GM18508 (cell line): ENCODE results near the gene CD24.
"Not testable (repeated sequence)": the region's sequence is repeated elsewhere in the genome, so short reads cannot be mapped to it uniquely, and the experiment has no call there.

Experiments used
- ATAC-seq: cut with Tn5 transposase; IDR thresholded peaks from one replicate; pipeline ENCODE4 v1.9.1; 2021; ENCODE audit warnings: moderate number of reproducible peaks; ENCODE audit not compliant: insufficient read depth, unreplicated experiment

CD24 gene

GRCh38 chr6:106974336-106974998 is at the start of gene CD24:
Gene CD24 (minus strand): TSS chr6:106974729. CDS start chr6:106974646, 83 bp downstream.
- no peak for ATAC-seq

GRCh38 chr6:107021446-107022185 is 47.1 kb upstream of the CD24 start:
- ATAC-seq, result no peak

- ATAC-seq, result no peak
Measured at GRCh38 chr6:107020239-107020638, 45.7 kb upstream of the CD24 start.

GRCh38 chr6:107019628-107020027 is 45.1 kb upstream of the CD24 start:
- not testable (repeated sequence) for ATAC-seq

DNA sequence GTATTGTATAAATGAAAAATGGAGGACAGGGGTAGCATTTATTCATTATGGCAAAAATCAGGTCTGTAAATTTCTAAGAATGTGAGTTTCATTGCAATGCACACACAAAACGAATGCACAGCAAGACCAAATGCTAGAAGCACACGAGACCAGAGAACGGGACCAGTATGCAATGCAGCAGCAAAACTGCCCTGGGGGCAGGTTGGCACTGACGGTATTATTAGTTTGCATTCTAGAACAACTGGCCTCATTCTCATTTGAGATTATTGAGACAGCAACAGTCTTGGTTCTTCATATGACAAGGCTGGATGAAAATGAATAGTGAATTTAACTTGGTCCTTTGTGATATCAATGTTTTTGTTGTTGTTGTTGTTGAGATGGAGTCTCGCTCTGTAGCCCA is 44.5 kb upstream of the CD24 start:
- no peak for ATAC-seq

- no peak for ATAC-seq
Measured at GRCh38 chr6:107009499-107009898, 35.0 kb upstream of the CD24 start.

GRCh38 chr6:106997392-106998158 is 23.0 kb upstream of the CD24 start:
- ATAC-seq, result no peak

GRCh38 chr6:106995640-106996039 is 21.1 kb upstream of the CD24 start:
- ATAC-seq, result no peak

GRCh38 chr6:106989737-106990136 is 15.2 kb upstream of the CD24 start:
- not testable (repeated sequence) for ATAC-seq

GRCh38 chr6:106988664-106989063 is 14.1 kb upstream of the CD24 start:
- ATAC-seq, result no peak

- no peak for ATAC-seq
Measured at GRCh38 chr6:106981926-106982325, 7.4 kb upstream of the CD24 start.

DNA sequence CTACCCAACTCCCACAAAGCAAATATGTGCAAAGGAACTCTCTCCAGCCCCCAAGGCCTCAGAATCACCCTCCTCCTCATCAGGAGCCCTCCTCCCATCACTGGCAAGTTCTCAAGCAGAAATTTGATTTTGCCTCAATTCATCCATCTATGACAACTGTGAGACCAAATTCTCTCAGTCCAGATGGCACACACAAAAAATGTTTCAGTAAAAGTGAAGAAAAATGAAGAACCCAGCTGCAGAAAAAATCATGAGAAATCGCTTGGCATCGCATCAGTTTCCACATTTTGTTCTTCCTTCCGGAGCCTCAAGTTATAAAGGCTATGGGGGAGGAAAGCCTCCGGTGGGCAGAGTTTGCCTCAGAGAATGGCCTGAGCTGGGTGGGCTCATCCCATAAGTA is 6.4 kb upstream of the CD24 start:
- no peak for ATAC-seq

DNA sequence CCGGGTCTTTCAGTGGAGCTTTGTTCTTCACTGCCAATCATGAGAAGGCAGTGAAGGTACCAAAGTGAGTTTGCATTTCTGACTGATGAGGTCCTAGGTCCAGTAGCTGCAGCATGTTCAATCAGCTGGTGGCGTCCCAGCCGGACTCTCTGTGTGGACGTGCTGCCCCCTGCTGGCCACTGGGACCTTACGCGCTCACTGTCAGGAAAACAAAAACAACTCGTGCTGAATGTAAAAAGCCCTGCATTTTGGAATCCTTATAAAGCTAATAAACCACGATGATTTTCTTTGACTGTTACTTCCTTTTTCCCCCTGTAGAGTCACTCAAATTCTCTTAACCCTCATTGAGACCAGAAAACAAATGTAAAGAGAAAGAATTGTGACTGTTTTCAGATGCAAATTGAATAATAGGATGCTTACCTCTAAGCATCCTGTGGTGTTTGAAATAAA is 4.9 kb upstream of the CD24 start:
- no peak for ATAC-seq

DNA sequence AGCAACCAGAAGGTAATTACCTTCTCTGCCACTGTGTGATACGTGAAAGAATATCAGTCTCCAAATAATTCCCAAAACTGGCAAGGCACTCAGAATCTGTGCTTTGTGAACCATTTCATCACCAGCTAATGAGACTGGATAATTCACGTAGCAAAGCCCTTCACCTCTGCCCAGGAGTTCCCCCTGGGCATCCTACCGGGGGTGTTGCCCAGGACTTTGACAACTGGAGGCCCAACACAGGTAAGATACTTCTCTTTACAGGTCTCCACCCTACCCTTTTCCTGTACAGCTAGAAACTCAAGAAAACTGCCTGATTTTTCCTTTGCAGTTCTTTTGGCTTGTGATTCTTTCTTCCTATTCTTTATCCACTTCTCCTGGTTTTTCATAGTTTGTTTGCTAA is 2.7 kb upstream of the CD24 start:
- no peak for ATAC-seq

DNA sequence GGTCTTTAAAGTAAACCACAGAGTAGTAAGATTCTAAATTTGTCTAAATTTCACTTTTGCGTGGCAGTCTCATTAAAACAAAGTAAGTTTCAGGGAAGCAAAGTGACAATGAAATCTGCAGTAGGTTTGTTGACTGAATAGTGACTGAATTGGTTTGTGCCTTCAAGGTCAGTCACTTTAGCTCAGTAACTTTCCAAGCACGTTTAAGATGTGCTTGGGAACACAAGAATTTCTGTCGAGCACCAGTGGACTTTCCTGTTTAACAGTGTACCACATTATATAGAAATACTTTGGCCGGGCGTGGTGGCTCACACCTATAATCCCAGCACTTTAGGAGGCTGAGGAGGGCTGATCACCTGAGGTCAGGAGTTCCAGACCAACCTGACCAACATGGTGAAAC is 1.7 kb upstream of the CD24 start:
- no peak for ATAC-seq

DNA sequence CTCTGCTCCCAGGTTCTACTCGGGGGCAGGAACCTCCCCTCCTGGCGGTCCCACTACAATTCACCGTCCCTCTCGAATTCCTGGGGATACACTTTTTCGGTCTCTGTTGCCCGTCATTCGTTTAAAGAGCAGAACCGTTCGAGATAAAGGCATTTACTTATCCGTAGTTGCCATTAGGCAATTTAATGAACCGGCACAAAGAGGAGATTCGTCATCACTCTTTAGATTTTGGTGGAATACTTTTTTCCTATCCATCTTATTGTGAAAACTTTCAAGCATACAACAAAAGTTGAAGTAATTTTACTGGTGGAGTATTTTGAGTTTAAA is 1.2 kb upstream of the CD24 start:
- no peak for ATAC-seq

DNA sequence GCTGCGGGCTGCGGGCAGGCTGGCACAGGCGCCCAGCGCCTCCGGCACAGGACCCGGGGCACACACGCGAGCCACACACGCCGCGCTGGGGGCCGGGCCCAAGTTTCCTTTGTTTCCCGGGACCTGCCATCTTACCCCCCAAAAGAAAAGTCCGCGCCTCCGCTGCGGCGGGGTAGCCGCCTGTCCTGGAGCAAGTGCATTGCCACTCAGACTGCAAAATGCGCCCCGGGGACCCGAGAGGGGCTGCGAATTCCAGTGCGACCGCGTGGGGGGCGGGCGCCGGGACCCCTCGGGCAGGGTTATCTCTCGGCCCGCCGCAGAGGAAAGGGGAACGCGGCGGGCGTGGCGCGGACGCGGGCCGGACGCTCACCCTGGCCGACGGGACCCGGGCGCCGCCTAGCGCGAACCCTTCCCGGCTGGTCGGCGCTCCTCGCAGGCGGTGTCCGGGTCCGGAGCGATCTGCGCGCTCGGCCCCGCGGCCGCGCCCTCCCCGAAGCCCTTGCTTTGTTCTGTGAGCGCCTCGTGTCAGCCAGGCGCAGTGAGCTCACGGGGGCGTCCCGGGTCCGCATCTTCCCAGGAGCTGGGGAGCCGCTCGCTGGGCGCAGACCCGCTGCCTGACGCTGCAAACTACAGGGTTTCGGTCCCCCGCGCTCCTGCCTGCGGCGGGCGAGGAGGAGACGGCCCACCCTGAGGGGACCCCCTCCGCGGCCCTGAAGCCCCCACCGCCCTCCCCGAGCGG is 639 bp upstream of the CD24 start:
- no peak for ATAC-seq

DNA sequence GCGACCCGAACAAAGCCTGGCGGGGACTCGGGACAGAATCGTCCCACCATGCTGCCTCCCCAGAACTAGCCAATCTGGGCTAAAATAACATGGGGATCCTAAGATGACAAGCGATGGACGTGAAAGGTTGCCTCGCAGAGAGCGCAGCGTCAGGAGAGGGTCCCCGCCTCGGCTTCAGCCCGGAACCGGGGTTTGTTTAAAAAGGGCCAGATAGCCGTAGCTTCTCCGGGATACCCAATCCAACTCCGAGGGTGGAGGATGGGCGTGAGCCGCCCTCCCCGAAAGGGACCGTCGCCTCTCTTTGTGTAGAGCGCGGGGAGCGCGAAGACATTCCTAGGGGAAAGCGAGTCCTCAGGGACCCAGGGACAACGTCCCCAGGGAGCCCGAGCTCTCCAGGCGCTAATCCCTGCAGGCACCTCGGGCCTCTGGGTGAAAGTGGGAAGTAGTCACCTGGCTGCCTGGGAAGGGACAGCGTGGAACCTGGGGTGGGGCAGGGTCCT is 643 bp downstream of the CD24 start:
- ATAC-seq, result no peak

GRCh38 chr6:106973018-106973835 is 1.3 kb downstream of the CD24 start:
- no peak for ATAC-seq

DNA sequence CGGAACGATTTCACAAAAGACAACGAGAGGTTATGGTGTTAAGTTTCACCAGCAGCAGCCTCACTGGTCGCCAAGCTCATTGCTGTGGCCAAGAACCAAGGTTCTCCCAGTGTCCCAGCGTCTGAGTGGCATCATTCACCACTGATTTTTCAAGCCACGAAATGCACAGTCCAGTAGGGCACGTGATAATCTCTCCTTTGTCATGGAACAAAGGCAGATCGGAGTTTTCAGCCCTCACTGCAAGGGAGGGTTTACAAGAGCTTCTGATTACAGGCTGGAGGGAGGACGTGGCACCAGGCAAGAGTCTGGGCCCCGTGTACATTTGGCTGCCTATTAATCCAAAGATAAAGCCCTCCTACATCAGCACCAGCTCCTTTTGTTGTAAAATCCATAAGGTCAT is 2.0 kb downstream of the CD24 start:
- no peak for ATAC-seq
